NCI-H1092 treated with DMSO at 0.1 percent for 48 hours (cell line): ENCODE data around the gene LCK.

Source experiments
- DNase-seq: peaks from one replicate; lab custom pipeline; 2025; lab: John Stamatoyannopoulos, UW

LCK gene

GRCh38 chr1:32250893-32251716 lies at the start of gene LCK:
TSS of gene LCK (plus strand) at chr1:32251265. CDS start at chr1:32274330, 23,065 bp downstream.
- no peak for DNase-seq

GRCh38 chr1:32204943-32205361 lies 46.1 kb upstream of the LCK start:
- no peak for DNase-seq

- DNase-seq, result peak; percentile 91
Observed at GRCh38 chr1:32205401-32206370, 45.4 kb upstream of the LCK start, which contains the start of gene IQCC. TSS of gene IQCC (plus strand) at chr1:32205671. CDS start at chr1:32205682, 11 bp downstream.

GRCh38 chr1:32208469-32208868 lies 42.6 kb upstream of the LCK start:
- DNase-seq, result no peak

GRCh38 chr1:32208891-32209328 lies 42.2 kb upstream of the LCK start, which contains the start of gene DCDC2B:
TSS of gene DCDC2B (plus strand) at chr1:32209089. CDS start at chr1:32209094, 5 bp downstream.
- peak; percentile 88 for DNase-seq

GRCh38 chr1:32215629-32216480 lies 35.2 kb upstream of the LCK start:
- peak; percentile 46 for DNase-seq

GRCh38 chr1:32216566-32216965 lies 34.5 kb upstream of the LCK start:
- no peak for DNase-seq

GRCh38 chr1:32219022-32219421 lies 32.0 kb upstream of the LCK start:
- no peak for DNase-seq

- no peak for DNase-seq
Observed at GRCh38 chr1:32220746-32221580, 30.1 kb upstream of the LCK start.

- DNase-seq, result no peak
Observed at GRCh38 chr1:32221581-32221979, 29.5 kb upstream of the LCK start.

GRCh38 chr1:32221980-32222755 lies 28.9 kb upstream of the LCK start, which contains the start of the genes EIF3I and TMEM234:
TSS of gene EIF3I (plus strand) at chr1:32222407. CDS start at chr1:32222442, 35 bp downstream.
TSS of gene TMEM234 (minus strand) at chr1:32222353. CDS start at chr1:32222322, 31 bp downstream.
- DNase-seq, result peak; percentile 91

- DNase-seq, result no peak
Observed at GRCh38 chr1:32223683-32224082, 27.4 kb upstream of the LCK start.

- no peak for DNase-seq
Observed at GRCh38 chr1:32224285-32224684, 26.8 kb upstream of the LCK start.

GRCh38 chr1:32228771-32229170 lies 22.3 kb upstream of the LCK start:
- DNase-seq, result no peak

GRCh38 chr1:32231843-32232432 lies 19.1 kb upstream of the LCK start:
- no peak for DNase-seq

- no peak for DNase-seq
Observed at GRCh38 chr1:32232558-32233304, 18.3 kb upstream of the LCK start.

GRCh38 chr1:32234792-32235191 lies 16.3 kb upstream of the LCK start:
- DNase-seq, result no peak

- peak; percentile 66 for DNase-seq
Observed at GRCh38 chr1:32239337-32239736, 11.7 kb upstream of the LCK start.
